GM18502 (cell line): ENCODE results near the gene MSANTD3.
"Not testable (repeated sequence)": the region's sequence is repeated elsewhere in the genome, so short reads cannot be mapped to it uniquely, and the experiment has no call there.

Source experiments
- ATAC-seq: cut with Tn5 transposase; IDR thresholded peaks from one replicate; pipeline ENCODE4 v1.9.1; 2021; ENCODE audit warnings: mild to moderate bottlenecking; ENCODE audit not compliant: unreplicated experiment, poor library complexity

MSANTD3 gene

DNA sequence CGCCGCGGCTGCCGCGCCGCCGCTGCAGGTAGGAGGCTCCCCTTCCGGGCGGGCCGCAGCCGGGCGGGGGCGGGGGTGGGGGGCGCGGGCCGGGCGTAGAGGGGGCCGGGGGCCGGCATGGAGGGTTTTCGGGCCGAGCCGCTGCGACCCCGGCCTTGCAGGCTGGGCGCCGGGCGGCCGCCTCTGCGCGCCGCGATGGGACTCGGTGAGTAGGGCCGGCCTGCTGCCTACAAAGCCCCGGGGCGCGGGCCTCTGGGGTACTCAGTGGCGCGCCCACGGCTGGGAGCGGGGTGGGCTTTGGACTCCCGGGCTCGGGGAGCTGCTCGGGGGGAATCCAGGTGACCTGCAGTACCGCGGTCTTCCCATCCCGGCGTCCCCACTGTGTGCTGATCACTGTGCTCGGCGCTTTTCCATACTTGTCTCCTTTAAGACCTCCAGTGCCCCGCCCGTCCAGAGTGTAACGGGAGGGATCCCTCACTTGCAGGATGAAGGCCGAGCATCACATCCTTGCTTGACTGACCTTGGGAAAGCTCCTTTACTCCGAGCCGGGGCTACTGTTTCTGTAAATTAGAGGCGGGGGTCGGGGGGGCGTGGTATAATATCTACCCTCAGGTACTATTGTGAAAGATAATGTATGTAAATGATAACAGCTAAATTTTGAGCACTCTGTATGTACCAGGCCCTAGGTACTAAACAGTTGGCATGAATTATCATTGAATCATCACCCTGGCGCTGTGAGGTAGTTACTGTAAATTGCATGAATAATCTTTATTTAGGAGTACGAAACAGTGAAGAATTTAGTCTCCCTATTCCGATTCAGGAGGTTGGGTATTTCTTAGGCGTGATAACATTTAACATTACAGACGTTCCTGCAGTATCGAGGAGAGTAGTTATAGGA is 672 bp downstream of the MSANTD3 start:
- peak; percentile 70 for ATAC-seq

DNA sequence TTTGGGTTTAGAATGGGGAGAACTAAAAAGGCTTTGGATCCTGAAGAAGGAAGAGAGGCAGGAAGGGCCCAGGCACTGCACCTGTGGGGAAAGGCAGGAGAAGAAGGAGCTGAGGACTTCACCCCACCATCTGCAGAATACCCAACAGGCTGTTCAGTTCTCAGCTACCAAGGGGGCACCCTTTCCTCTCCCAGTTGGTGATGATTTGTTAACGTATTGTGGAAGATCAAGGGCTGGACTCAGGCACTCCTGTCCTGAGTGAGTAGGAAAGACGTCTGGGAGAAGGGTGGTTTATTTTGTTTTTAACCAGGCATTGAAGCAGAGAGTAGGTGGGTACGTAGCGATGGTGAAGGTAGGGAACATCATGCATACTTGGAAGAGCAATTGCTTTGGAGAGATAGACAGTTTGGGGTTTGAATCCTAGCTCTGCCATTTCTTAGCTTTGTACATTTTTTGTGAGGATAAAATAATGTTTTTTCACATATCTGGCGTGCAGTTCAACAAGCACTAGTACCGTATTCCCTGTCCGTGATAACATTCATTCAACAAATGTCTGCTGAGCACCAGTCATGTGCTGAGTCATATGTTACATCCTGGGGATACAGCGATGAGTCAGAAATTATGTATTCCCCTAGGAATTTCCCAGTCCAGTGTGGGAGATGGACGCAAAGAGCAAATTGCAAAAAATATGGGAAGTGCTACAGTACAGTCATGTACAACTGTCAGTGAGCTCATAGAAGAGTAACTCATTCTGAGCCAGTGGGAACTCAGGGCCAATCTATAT is 2.1 kb downstream of the MSANTD3 start:
- ATAC-seq, result no peak

GRCh38 chr9:100430286-100430940 is 3.5 kb downstream of the MSANTD3 start:
- no peak for ATAC-seq

- ATAC-seq, result no peak
These were observed 4.9 kb downstream of the MSANTD3 start for GRCh38 chr9:100431886-100432285.

- no peak for ATAC-seq
These were observed 5.8 kb downstream of the MSANTD3 start for GRCh38 chr9:100432736-100433135.

DNA sequence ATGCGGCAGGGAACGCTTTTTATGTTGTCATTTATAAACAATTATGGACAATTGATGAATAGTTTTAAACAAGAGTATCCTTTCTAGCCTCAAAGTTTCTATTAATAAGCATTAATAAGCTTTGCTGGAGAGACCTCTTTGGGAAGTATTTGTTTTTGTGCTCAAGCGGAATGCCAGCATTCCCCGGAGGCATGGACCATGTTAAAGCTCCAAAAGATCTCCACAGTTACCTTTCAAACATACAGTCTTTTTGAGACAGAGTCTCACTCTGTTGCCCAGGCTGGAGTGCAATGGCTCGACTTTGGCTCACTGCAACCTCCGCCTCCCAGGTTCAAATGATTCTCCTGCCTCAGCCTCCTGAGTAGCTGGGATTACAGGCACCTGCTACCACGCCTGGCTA is 9.6 kb downstream of the MSANTD3 start:
- no peak for ATAC-seq

DNA sequence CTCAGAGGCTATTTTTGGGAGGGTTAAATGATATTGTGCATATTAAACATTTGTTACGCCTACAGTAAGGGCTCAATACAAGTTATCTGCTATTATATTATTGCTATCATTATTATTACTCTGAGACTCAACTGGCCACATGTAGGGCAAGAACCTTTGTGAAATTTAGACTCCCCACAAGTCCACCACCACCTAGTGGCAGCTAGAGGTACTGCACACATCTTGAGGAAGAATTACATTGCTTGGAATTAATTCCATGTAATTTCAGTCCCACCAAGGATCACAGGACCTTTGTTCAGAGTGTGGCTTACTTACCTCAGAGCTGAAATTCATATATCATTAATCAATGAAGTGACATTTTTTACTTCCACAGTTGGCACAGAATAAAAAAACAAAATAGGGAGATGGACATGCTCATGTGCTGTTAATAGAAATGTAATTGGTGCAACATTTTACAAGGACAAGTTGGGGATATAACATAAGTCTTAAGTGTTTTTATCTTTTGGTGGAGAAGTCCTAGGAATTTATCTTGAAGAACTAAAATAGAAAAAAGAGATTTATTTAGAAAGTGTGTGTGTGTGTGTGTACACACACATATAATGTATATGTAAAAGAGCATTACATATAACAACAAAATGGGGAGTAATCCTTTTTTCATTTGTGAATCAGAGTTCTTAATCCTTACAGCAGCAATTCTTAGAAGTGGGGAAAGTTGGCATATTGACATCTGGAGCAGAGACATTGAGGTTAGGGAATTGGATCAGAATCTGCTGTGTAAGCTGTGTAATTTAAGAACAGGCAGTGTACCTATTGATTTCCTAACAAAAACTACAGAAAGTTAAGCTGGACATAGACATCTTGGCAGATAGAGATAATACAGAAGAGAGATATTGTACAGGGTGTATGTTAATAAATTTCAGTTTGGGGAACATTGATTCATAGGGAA is 11.2 kb downstream of the MSANTD3 start:
- ATAC-seq, result peak; percentile 74

DNA sequence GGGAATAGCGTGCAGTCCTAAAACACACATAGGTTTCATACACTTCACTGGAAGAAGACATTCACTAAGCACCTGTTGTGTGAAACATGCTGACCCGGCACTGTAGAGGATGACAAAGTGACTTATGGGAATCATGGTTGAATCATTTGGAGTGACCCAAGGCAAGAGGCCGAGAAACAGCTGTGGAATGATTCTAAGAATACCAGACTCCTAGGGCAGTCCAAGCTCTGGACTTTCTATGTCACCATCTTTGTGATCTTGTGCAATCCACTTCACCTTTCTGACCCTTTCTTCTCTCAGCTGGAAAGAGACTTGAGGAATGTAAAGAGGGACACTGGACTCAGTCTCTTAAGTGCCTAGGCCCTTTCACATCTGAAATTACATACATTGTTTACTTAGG is 13.1 kb downstream of the MSANTD3 start:
- ATAC-seq, result no peak

DNA sequence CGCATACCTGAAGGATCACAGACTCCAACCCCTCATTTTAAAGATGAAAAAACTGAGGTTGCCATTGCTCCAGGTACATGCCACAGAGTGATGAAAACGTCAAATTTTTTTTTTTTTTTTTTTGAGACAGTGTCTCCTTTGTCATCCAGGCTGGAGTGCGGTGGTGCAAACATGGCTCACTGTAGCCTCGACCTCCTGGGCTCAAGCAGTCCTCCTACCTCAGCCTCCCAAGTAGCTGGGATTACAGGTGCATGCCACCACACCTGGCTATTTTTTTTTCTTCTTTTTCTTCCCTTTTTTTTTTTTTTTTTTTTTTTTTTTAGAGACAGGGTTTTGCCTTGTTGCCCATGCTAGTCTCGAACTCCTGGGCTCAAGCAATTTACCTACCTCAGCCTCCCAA is 13.5 kb downstream of the MSANTD3 start:
- ATAC-seq, result not testable (repeated sequence)

DNA sequence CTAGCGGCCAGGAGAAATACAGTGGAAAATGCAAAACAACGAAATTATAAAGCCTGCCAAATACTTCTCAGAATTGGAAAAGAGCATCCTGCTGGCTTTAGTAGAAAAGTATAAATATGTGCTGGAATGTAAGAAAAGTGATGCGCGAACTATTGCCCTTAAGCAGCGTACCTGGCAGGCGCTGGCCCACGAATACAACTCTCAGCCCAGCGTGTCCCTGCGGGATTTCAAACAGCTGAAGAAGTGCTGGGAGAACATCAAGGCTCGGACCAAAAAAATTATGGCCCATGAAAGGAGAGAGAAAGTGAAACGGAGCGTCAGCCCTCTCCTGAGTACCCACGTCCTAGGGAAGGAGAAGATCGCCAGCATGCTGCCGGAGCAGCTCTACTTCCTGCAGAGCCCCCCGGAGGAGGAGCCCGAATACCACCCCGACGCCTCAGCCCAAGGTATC is 15.0 kb downstream of the MSANTD3 start:
- ATAC-seq, result no peak

- no peak for ATAC-seq
These were observed 17.1 kb downstream of the MSANTD3 start for GRCh38 chr9:100443781-100444768.

DNA sequence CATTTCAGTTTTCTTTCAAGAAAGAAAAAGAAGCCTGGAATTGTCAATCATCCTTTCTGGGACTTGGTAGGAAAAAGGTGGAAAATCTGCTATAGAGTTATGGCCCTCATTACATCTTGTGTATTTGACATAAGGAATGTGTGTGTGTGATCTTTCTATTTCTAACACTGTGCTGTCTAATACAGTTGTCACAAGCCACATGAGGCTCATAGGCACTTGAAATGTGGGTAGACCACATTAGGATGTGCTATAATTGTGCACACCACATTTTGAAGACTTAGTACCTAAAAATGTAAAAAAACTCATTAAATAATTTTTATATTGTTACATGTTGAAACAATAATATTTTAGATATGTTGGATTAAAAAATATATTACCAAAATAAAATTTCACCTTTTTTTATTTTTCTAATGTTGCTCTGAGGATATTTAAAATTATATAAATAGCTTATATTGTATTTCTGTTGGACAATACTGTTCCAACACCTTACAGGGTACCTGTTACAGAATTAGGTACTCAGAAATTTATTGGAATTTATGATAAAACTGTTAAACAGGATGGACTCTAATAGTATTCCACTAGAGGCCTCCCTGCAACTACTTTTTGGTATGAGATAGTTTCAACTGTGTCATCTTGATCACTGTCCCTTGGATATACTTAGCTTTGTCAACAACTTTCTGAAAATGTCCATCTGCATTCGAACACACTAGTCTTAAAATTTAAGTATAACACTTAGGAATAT is 18.4 kb downstream of the MSANTD3 start:
- no peak for ATAC-seq

GRCh38 chr9:100445903-100446549 is 19.1 kb downstream of the MSANTD3 start:
- ATAC-seq, result no peak

DNA sequence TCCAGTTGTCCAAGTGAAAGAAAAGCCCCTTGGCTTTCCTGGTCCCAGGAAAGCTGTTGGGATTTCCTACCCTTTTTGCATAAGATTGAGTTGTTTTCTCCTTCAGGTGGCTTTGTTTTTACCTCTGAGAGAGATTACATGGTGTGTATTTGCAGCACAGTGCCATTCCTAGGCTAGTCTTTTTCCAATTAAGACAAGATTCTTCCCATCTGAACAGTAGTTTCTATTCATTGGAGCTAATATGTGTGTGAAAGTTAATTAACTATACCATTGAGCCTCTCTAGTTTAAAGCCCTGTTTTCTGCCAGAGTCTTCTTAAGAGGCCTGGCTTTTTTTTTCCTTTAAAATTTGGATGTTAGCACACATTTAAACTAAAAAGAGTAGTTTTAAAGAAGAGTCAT is 20.1 kb downstream of the MSANTD3 start:
- ATAC-seq, result no peak

- no peak for ATAC-seq
These were observed 21.3 kb downstream of the MSANTD3 start for GRCh38 chr9:100448266-100448665.

GRCh38 chr9:100449420-100449819 is 22.5 kb downstream of the MSANTD3 start:
- peak; percentile 72 for ATAC-seq

- ATAC-seq, result no peak
These were observed 26.0 kb downstream of the MSANTD3 start for GRCh38 chr9:100452894-100453293.
